Measurements from ENCODE around the gene FYB1.
"Not testable (repeated sequence)": the region's sequence is repeated elsewhere in the genome, so short reads cannot be mapped to it uniquely, and the experiment has no call there.

Gene FYB1

GRCh38 chr5:39225405-39226099, 6.2 kb upstream of the FYB1 start:
- no peak for DNase-seq

- no peak for DNase-seq
Measured at GRCh38 chr5:39224196-39224761, 4.9 kb upstream of the FYB1 start.

- DNase-seq: no peak
Measured at GRCh38 chr5:39223565-39224156, 4.3 kb upstream of the FYB1 start.

- not testable (repeated sequence) for DNase-seq
Measured at GRCh38 chr5:39221671-39222070, 2.3 kb upstream of the FYB1 start.

GRCh38 chr5:39220280-39221030, 1.1 kb upstream of the FYB1 start:
- no peak for DNase-seq

- DNase-seq: no peak
Measured at GRCh38 chr5:39218482-39219402, 621 bp downstream of the FYB1 start.

- peak; percentile 40 to 85 (median 67) for DNase-seq
Measured at GRCh38 chr5:39217365-39218281, 1.7 kb downstream of the FYB1 start.

GRCh38 chr5:39216631-39217030, 2.7 kb downstream of the FYB1 start:
- DNase-seq: no peak

GRCh38 chr5:39215857-39216256, 3.5 kb downstream of the FYB1 start:
- no peak for DNase-seq

- peak in 3 of 5 donors; percentile 26 to 50 (median 46) for DNase-seq
Measured at GRCh38 chr5:39214912-39215709, 4.3 kb downstream of the FYB1 start.

GRCh38 chr5:39213447-39214207, 5.7 kb downstream of the FYB1 start:
- DNase-seq: no peak

GRCh38 chr5:39211773-39212172, 7.6 kb downstream of the FYB1 start:
- peak in 1 of 5 donors; percentile 78 for DNase-seq

GRCh38 chr5:39209924-39210323, 9.4 kb downstream of the FYB1 start:
- DNase-seq: peak; percentile 59 to 94 (median 68)

- DNase-seq: peak in 1 of 5 donors; percentile 70
Measured at GRCh38 chr5:39208471-39208870, 10.9 kb downstream of the FYB1 start.

GRCh38 chr5:39207345-39208045, 11.9 kb downstream of the FYB1 start:
- DNase-seq: no peak

- peak in 1 of 5 donors; percentile 10 for DNase-seq
Measured at GRCh38 chr5:39206630-39207321, 12.6 kb downstream of the FYB1 start.

GRCh38 chr5:39205550-39205949, 13.8 kb downstream of the FYB1 start:
- peak in 1 of 5 donors; percentile 62 for DNase-seq

- DNase-seq: no peak
Measured at GRCh38 chr5:39203951-39204350, 15.4 kb downstream of the FYB1 start.

Measured in T-helper 1 cell (primary cell).